ENCODE results near the gene IL1RAPL2. TPM values are rescaled to one million over a fixed set of nuclear protein-coding genes. Genes with fewer than 3 reads are reported as not detected.

Gene IL1RAPL2
- polyA plus RNA-seq, 2 donors = not detected

DNA sequence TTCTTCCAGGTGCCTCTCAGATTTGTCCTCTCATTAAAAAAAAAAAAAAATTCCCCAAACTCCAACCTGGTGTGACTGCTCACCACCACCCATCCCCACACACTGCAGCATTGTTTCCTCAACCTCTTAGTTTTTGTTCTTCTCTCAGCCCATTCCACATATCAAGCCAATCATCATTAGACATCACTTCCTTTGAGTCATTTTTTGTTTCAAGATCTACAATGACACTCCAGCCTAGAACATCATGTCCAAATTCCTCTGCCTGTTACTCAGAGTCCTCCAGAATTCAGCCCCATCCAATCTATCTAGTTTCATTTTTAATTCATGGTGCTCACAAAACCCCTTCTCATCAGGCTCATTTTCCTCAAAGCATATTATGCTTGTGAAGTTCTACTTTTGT is 917.0 kb downstream of the IL1RAPL2 start:
- Histone ChIP-seq H3K36me3 (ENCODE audit: control insufficient read depth in 2 of 2, insufficient read depth in 2 of 2, low read length in 1 of 2) (no peaks in the 10 kb centered on the region), H3K27ac (ENCODE audit: low read depth in 2 of 2, low read length in 1 of 2) (no peak overlapping the region), H3K27me3 (ENCODE audit: control insufficient read depth in 1 of 2, insufficient read depth in 2 of 2, low read length in 2 of 2) (no peaks in the 10 kb centered on the region), H3K9me3 (ENCODE audit: control insufficient read depth in 2 of 2, insufficient read depth in 1 of 2, low read depth in 1 of 2, low read length in 1 of 2) (no peaks in the 10 kb centered on the region), H3K4me1 (ENCODE audit: control insufficient read depth in 2 of 2, insufficient read depth in 2 of 2, low read length in 1 of 2) (no peaks in the 10 kb centered on the region), H3K4me3 (ENCODE audit: low read depth in 1 of 2, low read length in 2 of 2) (no peak overlapping the region)

DNA sequence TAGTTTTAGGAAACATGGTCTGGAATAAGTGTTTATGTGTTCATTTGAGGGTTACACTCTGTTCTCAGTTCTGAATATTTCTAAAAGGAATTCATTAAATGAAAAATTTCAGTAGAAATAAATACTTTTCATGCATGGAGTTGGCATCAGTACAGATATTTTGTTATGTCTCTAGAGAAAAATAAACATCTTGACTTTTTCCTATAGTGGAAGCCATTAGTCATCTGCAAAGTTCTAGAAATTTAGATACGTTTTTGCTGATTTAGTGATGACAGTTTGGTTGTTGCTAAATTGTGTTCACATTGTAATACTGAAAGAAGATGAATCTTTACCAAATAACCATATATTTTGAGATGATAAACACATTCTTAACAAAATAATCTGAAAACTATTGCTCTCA is 922.7 kb downstream of the IL1RAPL2 start:
- no peak overlapping the region for H3K27ac ChIP-seq (ENCODE audit: low read depth in 2 of 2, low read length in 1 of 2)
- H3K9me3 ChIP-seq (ENCODE audit: control insufficient read depth in 2 of 2, insufficient read depth in 1 of 2, low read depth in 1 of 2, low read length in 1 of 2) = no peaks in the 10 kb centered on the region
- no peaks in the 10 kb centered on the region for H3K36me3 ChIP-seq (ENCODE audit: control insufficient read depth in 2 of 2, insufficient read depth in 2 of 2, low read length in 1 of 2)
- no peaks in the 10 kb centered on the region for H3K4me1 ChIP-seq (ENCODE audit: control insufficient read depth in 2 of 2, insufficient read depth in 2 of 2, low read length in 1 of 2)
- H3K27me3 ChIP-seq (ENCODE audit: control insufficient read depth in 1 of 2, insufficient read depth in 2 of 2, low read length in 2 of 2) = no peaks in the 10 kb centered on the region
- WGBS, 2 donors = 13 to 21% methylated on average over 1 of the region's 1 CpG
- no peak overlapping the region for H3K4me3 ChIP-seq (ENCODE audit: low read depth in 1 of 2, low read length in 2 of 2)

DNA sequence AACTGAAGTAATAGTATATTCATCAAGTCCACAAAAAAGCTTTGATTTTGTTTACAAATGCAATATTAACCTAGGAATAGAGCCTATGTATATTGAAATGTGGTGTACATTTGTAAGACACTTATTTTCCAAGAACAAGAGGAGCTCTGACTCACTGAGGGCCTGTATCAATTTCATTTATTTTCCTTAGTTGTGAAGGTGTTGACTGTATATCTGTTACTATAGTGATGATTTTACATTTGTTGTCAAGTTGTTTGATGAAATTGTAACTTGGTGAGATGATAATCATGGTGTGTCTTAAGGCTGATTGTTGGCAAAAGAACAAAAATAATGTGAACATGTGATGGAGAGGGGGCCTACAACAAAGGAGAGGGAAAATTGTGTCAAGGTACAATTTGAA is 929.4 kb downstream of the IL1RAPL2 start:
- H3K4me1 ChIP-seq (ENCODE audit: control insufficient read depth in 2 of 2, insufficient read depth in 2 of 2, low read length in 1 of 2) = no peaks in the 10 kb centered on the region
- H3K27me3 ChIP-seq (ENCODE audit: control insufficient read depth in 1 of 2, insufficient read depth in 2 of 2, low read length in 2 of 2) = no peaks in the 10 kb centered on the region
- no peaks in the 10 kb centered on the region for H3K9me3 ChIP-seq (ENCODE audit: control insufficient read depth in 2 of 2, insufficient read depth in 1 of 2, low read depth in 1 of 2, low read length in 1 of 2)
- H3K27ac ChIP-seq (ENCODE audit: low read depth in 2 of 2, low read length in 1 of 2) = no peak overlapping the region
- no peaks in the 10 kb centered on the region for H3K36me3 ChIP-seq (ENCODE audit: control insufficient read depth in 2 of 2, insufficient read depth in 2 of 2, low read length in 1 of 2)
- H3K4me3 ChIP-seq (ENCODE audit: low read depth in 1 of 2, low read length in 2 of 2) = no peak overlapping the region

DNA sequence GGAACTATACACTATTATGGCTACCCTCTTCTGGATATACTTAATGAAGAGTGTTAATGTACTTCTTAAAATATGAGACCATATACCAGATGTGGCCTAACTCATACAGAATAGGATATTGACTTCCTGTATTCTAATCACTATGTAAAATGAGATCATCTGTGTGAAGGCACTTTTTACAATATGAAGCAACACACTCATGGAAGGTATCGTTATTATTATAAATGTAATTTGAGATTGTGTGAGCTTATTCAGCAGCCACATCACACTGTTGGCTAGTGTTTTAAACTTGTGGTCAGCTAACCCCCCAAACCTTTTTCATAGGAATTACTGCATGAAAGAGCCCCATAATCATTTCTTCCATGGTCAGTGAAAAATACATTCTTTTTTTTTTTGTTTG is 936.3 kb downstream of the IL1RAPL2 start:
- 80 to 85% methylated on average over 1 of the region's 1 CpG for WGBS, 2 donors
- Histone ChIP-seq H3K4me3 (ENCODE audit: low read depth in 1 of 2, low read length in 2 of 2) (no peak overlapping the region), H3K36me3 (ENCODE audit: control insufficient read depth in 2 of 2, insufficient read depth in 2 of 2, low read length in 1 of 2) (no peaks in the 10 kb centered on the region), H3K27ac (ENCODE audit: low read depth in 2 of 2, low read length in 1 of 2) (no peak overlapping the region), H3K27me3 (ENCODE audit: control insufficient read depth in 1 of 2, insufficient read depth in 2 of 2, low read length in 2 of 2) (peaks cover 0 to 2% of the 10 kb centered on the region in 2 donors), H3K4me1 (ENCODE audit: control insufficient read depth in 2 of 2, insufficient read depth in 2 of 2, low read length in 1 of 2) (no peaks in the 10 kb centered on the region), H3K9me3 (ENCODE audit: control insufficient read depth in 2 of 2, insufficient read depth in 1 of 2, low read depth in 1 of 2, low read length in 1 of 2) (no peaks in the 10 kb centered on the region)

GRCh38 chrX:105515561-105515960 is 949.6 kb downstream of the IL1RAPL2 start:
- Histone ChIP-seq H3K4me1 (ENCODE audit: control insufficient read depth in 2 of 2, insufficient read depth in 2 of 2, low read length in 1 of 2) (no peaks in the 10 kb centered on the region), H3K27ac (ENCODE audit: low read depth in 2 of 2, low read length in 1 of 2) (no peak overlapping the region)
- WGBS, 2 donors = 42 to 48% methylated on average over 1 of the region's 1 CpG

DNA sequence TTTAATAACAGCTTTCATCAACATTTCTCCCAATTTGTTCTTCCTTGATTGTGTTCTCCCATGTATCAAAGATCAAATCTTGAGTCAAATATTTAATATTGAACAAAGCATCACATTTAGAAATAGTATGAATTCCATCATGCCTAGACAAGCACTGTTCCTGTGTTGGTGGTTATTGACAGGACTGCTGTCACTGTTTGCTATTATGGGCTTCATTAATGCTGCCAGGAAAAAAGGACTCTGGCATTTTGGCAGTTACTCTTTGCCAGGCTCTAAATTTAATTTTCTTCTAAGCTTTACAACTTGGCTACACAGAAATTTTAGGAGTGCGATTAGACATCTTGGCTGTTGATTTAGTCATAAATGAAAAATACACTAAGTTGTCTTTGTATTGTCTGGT is 960.4 kb downstream of the IL1RAPL2 start:
- H3K36me3 ChIP-seq (ENCODE audit: control insufficient read depth in 2 of 2, insufficient read depth in 2 of 2, low read length in 1 of 2) = no peaks in the 10 kb centered on the region
- H3K4me3 ChIP-seq (ENCODE audit: low read depth in 1 of 2, low read length in 2 of 2) = no peak overlapping the region
- no peaks in the 10 kb centered on the region for H3K27me3 ChIP-seq (ENCODE audit: control insufficient read depth in 1 of 2, insufficient read depth in 2 of 2, low read length in 2 of 2)
- no peaks in the 10 kb centered on the region for H3K4me1 ChIP-seq (ENCODE audit: control insufficient read depth in 2 of 2, insufficient read depth in 2 of 2, low read length in 1 of 2)
- no peaks in the 10 kb centered on the region for H3K9me3 ChIP-seq (ENCODE audit: control insufficient read depth in 2 of 2, insufficient read depth in 1 of 2, low read depth in 1 of 2, low read length in 1 of 2)
- no peak overlapping the region for H3K27ac ChIP-seq (ENCODE audit: low read depth in 2 of 2, low read length in 1 of 2)
- WGBS, 2 donors = 40 to 72% methylated on average over 1 of the region's 1 CpG

More at GRCh38 chrX:105515561-105515960, 949.6 kb downstream of the IL1RAPL2 start:
- Histone ChIP-seq H3K4me3 (ENCODE audit: low read depth in 1 of 2, low read length in 2 of 2) (no peak overlapping the region), H3K36me3 (ENCODE audit: control insufficient read depth in 2 of 2, insufficient read depth in 2 of 2, low read length in 1 of 2) (no peaks in the 10 kb centered on the region), H3K27me3 (ENCODE audit: control insufficient read depth in 1 of 2, insufficient read depth in 2 of 2, low read length in 2 of 2) (peaks cover 0 to 6% of the 10 kb centered on the region in 2 donors), H3K9me3 (ENCODE audit: control insufficient read depth in 2 of 2, insufficient read depth in 1 of 2, low read depth in 1 of 2, low read length in 1 of 2) (no peaks in the 10 kb centered on the region)

DNA sequence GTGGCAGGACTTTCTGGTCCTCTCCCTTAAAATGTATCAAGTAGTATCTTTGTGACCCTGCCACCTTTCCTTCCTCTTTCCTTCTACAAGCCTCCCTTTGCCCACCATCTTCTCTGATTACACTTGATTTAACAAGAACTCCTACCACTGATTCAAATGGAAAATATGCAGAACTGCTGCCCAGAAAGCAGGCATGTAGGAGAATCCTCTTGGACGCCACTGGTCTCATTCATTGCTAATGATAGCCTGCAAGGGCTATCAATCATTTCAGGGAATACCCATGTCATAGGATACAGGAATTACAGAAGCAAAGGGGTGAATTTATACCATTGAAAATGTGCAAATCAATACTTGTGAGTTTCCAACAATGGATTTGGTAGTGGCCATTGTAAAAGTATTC is 961.8 kb downstream of the IL1RAPL2 start:
- WGBS, 2 donors = 25 to 31% methylated on average over 1 of the region's 1 CpG

DNA sequence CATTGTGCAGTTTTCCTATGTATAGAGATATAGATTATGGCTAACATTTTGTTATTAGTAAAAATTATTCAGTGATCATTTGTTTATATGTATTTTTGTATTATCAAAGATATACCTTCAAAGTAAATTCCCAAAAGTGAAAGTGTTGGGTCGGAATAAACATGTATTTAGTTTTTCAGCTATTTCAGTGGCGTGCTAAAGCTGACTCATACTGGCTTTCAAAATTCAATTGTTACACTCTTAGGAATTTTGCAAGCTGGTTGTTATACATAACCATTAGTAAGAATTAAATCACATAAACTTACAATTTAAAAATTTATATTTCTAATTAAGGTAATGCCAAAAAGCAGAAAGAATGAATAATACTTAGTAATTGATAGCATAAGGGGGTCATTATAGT is 968.0 kb downstream of the IL1RAPL2 start:
- no peaks in the 10 kb centered on the region for H3K9me3 ChIP-seq (ENCODE audit: control insufficient read depth in 2 of 2, insufficient read depth in 1 of 2, low read depth in 1 of 2, low read length in 1 of 2)
- no peaks in the 10 kb centered on the region for H3K36me3 ChIP-seq (ENCODE audit: control insufficient read depth in 2 of 2, insufficient read depth in 2 of 2, low read length in 1 of 2)
- H3K4me1 ChIP-seq (ENCODE audit: control insufficient read depth in 2 of 2, insufficient read depth in 2 of 2, low read length in 1 of 2) = no peaks in the 10 kb centered on the region
- no peak overlapping the region for H3K4me3 ChIP-seq (ENCODE audit: low read depth in 1 of 2, low read length in 2 of 2)
- WGBS, 2 donors = 69 to 70% methylated on average over 2 of the region's 2 CpGs
- no peak overlapping the region for H3K27ac ChIP-seq (ENCODE audit: low read depth in 2 of 2, low read length in 1 of 2)
- peaks cover 0 to 3% of the 10 kb centered on the region in 2 donors for H3K27me3 ChIP-seq (ENCODE audit: control insufficient read depth in 1 of 2, insufficient read depth in 2 of 2, low read length in 2 of 2)

More for the DNA sequence above, 961.8 kb downstream of the IL1RAPL2 start:
- H3K4me3 ChIP-seq (ENCODE audit: low read depth in 1 of 2, low read length in 2 of 2) = no peak overlapping the region
- H3K36me3 ChIP-seq (ENCODE audit: control insufficient read depth in 2 of 2, insufficient read depth in 2 of 2, low read length in 1 of 2) = no peaks in the 10 kb centered on the region
- H3K9me3 ChIP-seq (ENCODE audit: control insufficient read depth in 2 of 2, insufficient read depth in 1 of 2, low read depth in 1 of 2, low read length in 1 of 2) = no peaks in the 10 kb centered on the region
- H3K27me3 ChIP-seq (ENCODE audit: control insufficient read depth in 1 of 2, insufficient read depth in 2 of 2, low read length in 2 of 2) = peaks cover 0 to 3% of the 10 kb centered on the region in 2 donors
- no peak overlapping the region for H3K27ac ChIP-seq (ENCODE audit: low read depth in 2 of 2, low read length in 1 of 2)
- H3K4me1 ChIP-seq (ENCODE audit: control insufficient read depth in 2 of 2, insufficient read depth in 2 of 2, low read length in 1 of 2) = no peaks in the 10 kb centered on the region

GRCh38 chrX:105543283-105543682 is 977.3 kb downstream of the IL1RAPL2 start:
- Histone ChIP-seq H3K27ac (ENCODE audit: low read depth in 2 of 2, low read length in 1 of 2) (no peak overlapping the region), H3K4me3 (ENCODE audit: low read depth in 1 of 2, low read length in 2 of 2) (no peak overlapping the region), H3K27me3 (ENCODE audit: control insufficient read depth in 1 of 2, insufficient read depth in 2 of 2, low read length in 2 of 2) (no peaks in the 10 kb centered on the region), H3K4me1 (ENCODE audit: control insufficient read depth in 2 of 2, insufficient read depth in 2 of 2, low read length in 1 of 2) (no peaks in the 10 kb centered on the region), H3K36me3 (ENCODE audit: control insufficient read depth in 2 of 2, insufficient read depth in 2 of 2, low read length in 1 of 2) (no peaks in the 10 kb centered on the region), H3K9me3 (ENCODE audit: control insufficient read depth in 2 of 2, insufficient read depth in 1 of 2, low read depth in 1 of 2, low read length in 1 of 2) (no peaks in the 10 kb centered on the region)

- no peaks in the 10 kb centered on the region for H3K9me3 ChIP-seq (ENCODE audit: control insufficient read depth in 2 of 2, insufficient read depth in 1 of 2, low read depth in 1 of 2, low read length in 1 of 2)
- no peaks in the 10 kb centered on the region for H3K36me3 ChIP-seq (ENCODE audit: control insufficient read depth in 2 of 2, insufficient read depth in 2 of 2, low read length in 1 of 2)
- 63 to 80% methylated on average over 3 of the region's 3 CpGs for WGBS, 2 donors
- no peaks in the 10 kb centered on the region for H3K4me1 ChIP-seq (ENCODE audit: control insufficient read depth in 2 of 2, insufficient read depth in 2 of 2, low read length in 1 of 2)
- no peak overlapping the region for H3K4me3 ChIP-seq (ENCODE audit: low read depth in 1 of 2, low read length in 2 of 2)
- H3K27ac ChIP-seq (ENCODE audit: low read depth in 2 of 2, low read length in 1 of 2) = no peak overlapping the region
- no peaks in the 10 kb centered on the region for H3K27me3 ChIP-seq (ENCODE audit: control insufficient read depth in 1 of 2, insufficient read depth in 2 of 2, low read length in 2 of 2)
Measured at GRCh38 chrX:105550043-105550663, 984.2 kb downstream of the IL1RAPL2 start.

Measured in esophagus (tissue), 2 donors.